Activated B cell treated with CpG ODN at 0.5 μM for 24 hours (primary cell): Measurements from ENCODE around the gene GPR62. TPM values are rescaled to one million over a fixed set of nuclear protein-coding genes. Genes with fewer than 3 reads are reported as not detected.

Experiments
- ATAC-seq: fragments of 200-7000 bp; cut with Tn5 transposase; one replicate; pipeline ENCODE4 v1.10.0; 2021; ENCODE audit warnings: low read depth, mild to moderate bottlenecking, moderate library complexity
- CTCF ChIA-PET: fragments of 350-600 bp; sonication (Branson Sonifier 250); formaldehyde crosslinking; loops from one replicate; lab custom pipeline; 2021; ENCODE audit warnings: antibody characterized with exemption; lab: Charles Lee
- POLR2A ChIA-PET: fragments of 350-600 bp; sonication (Branson Sonifier 250); formaldehyde crosslinking; loops from one replicate; lab custom pipeline; 2021; ENCODE audit warnings: antibody characterized with exemption; lab: Charles Lee
- DNase-seq: peaks from one replicate; pipeline ENCODE4 v3.0.0; 2022
- H3K27ac Mint-ChIP-seq: one replicate; pipeline ENCODE4 v1.8.0; 2020; ENCODE audit warnings: mixed read lengths
- H3K27me3 Mint-ChIP-seq: one replicate; pipeline ENCODE4 v1.8.0; 2021; ENCODE audit warnings: mixed read lengths
- H3K36me3 Mint-ChIP-seq: one replicate; pipeline ENCODE4 v1.8.0; 2021; ENCODE audit warnings: low read depth, mixed read lengths
- H3K4me1 Mint-ChIP-seq: one replicate; pipeline ENCODE4 v1.8.0; 2021; ENCODE audit warnings: mixed read lengths
- H3K4me3 Mint-ChIP-seq: one replicate; pipeline ENCODE4 v1.8.0; 2020; ENCODE audit warnings: mild to moderate bottlenecking, mixed read lengths
- H3K9me3 Mint-ChIP-seq: one replicate; pipeline ENCODE4 v1.8.0; 2020; ENCODE audit warnings: mixed read lengths
- CTCF ChIP-seq: fragments of 200-600 bp; IDR thresholded peaks from one replicate; pipeline ENCODE4 v1.8.0; 2022; ENCODE audit warnings: antibody characterized with exemption, mild to moderate bottlenecking
- intact Hi-C: fragments of 100-400 bp; cut with micrococcal nuclease; formaldehyde crosslinking; loops from one replicate; pipeline ENCODE4 v1.15.1; 2024
- total RNA-seq: library from RNA; stranded (reverse); gene quantifications from 2 replicates; pipeline ENCODE4 v1.2.3, GENCODE V29; 2022

The GPR62 gene
- total RNA-seq, 1 donor from 2014 or later, result not detected

- Mint-ChIP-seq H3K27me3 (no peaks in the 10 kb centered on the region), H3K27ac (peak within 1 kb of the TSS; percentile 91), H3K9me3 (no peaks in the 10 kb centered on the region), H3K4me3 (peak within 1 kb of the TSS; percentile 86), H3K36me3 (no peaks in the 10 kb centered on the region), H3K4me1 (peaks cover 23% of the 10 kb centered on the region)
- CTCF ChIA-PET, result interaction anchor here (0.6 to 3.4 kb wide), 8 partner anchors 8 to 162 kb away, joined by 3 to 25 read pairs (median 4); partner anchors contain the start of genes ABHD14A, ABHD14B, RPL29 and RRP9
- no peak for TF ChIP-seq CTCF
- intact Hi-C loops, result loop anchor here (1.0 to 10.0 kb wide), 6 partner anchors 9 to 552 kb away; partner anchors contain the start of genes ABHD14B, DUSP7, NISCH and NT5DC2
- POLR2A ChIA-PET, result interaction anchor here (0.5 to 5.7 kb wide), 12 partner anchors 9 to 297 kb away, joined by 3 to 58 read pairs (median 6); partner anchors contain the start of genes ABHD14A, ABHD14B, DUSP7 and PCBP4
- ATAC-seq (peak; percentile 79), DNase-seq (peak; percentile 70)
Observed at GRCh38 chr3:51982838-51983577, 27.8 kb downstream of the GPR62 start, which contains the start of gene ACY1. Gene ACY1 (plus strand): TSS chr3:51983535. CDS start chr3:51984065, 530 bp downstream.

GRCh38 chr3:51983578-51984268 is 28.5 kb downstream of the GPR62 start:
- peaks cover 23% of the 10 kb centered on the region for H3K4me1 Mint-ChIP-seq
- TF ChIP-seq CTCF, result no peak
- POLR2A ChIA-PET, result interaction anchor here (0.8 to 5.7 kb wide), 10 partner anchors 8 to 298 kb away, joined by 3 to 58 read pairs (median 8); partner anchors contain the start of genes ABHD14A, ABHD14B, DUSP7 and PCBP4
- H3K4me3 Mint-ChIP-seq, result peak overlapping the region; percentile 86
- CTCF ChIA-PET, result interaction anchor here (0.9 to 3.4 kb wide), 6 partner anchors 9 to 42 kb away, joined by 3 to 25 read pairs (median 4); partner anchors contain the start of genes ABHD14A, ABHD14B, RPL29 and RRP9
- H3K36me3 Mint-ChIP-seq, result no peaks in the 10 kb centered on the region
- intact Hi-C loops, result loop anchor here (1.0 to 10.0 kb wide), 6 partner anchors 9 to 551 kb away; partner anchors contain the start of genes ABHD14B, DUSP7, NISCH and NT5DC2
- H3K27me3 Mint-ChIP-seq, result no peaks in the 10 kb centered on the region
- ATAC-seq (no peak), DNase-seq (no peak)
- H3K9me3 Mint-ChIP-seq, result no peaks in the 10 kb centered on the region
- H3K27ac Mint-ChIP-seq, result peak overlapping the region; percentile 91

GRCh38 chr3:51984269-51984647 is 29.1 kb downstream of the GPR62 start:
- intact Hi-C loops, result loop anchor here (5.0 to 10.0 kb wide), 2 partner anchors 473 to 551 kb away; partner anchors contain the start of genes NISCH, NT5DC2 and UQCC5
- ChIA-PET CTCF (interaction anchor here (1.0 to 3.4 kb wide), 2 partner anchors 9 to 10 kb away, joined by 3 to 25 read pairs; partner anchors contain the start of genes ABHD14A and ABHD14B), POLR2A (interaction anchor here (1.1 to 5.7 kb wide), 4 partner anchors 8 to 241 kb away, joined by 3 to 58 read pairs (median 35); partner anchors contain the start of genes ABHD14A, ABHD14B, RPL29 and TLR9)
- H3K36me3 Mint-ChIP-seq, result no peaks in the 10 kb centered on the region
- ATAC-seq, result no peak
- no peaks in the 10 kb centered on the region for H3K27me3 Mint-ChIP-seq
- TF ChIP-seq CTCF, result no peak
- H3K4me1 Mint-ChIP-seq, result peaks cover 23% of the 10 kb centered on the region
- no peak overlapping the region for H3K27ac Mint-ChIP-seq
- no peaks in the 10 kb centered on the region for H3K9me3 Mint-ChIP-seq
- peak overlapping the region; percentile 50 for H3K4me3 Mint-ChIP-seq
- no peak for DNase-seq

- H3K4me3 Mint-ChIP-seq, result peak overlapping the region; percentile 8
- ChIA-PET CTCF (no interaction called here), POLR2A (interaction anchor here (0.6 to 4.5 kb wide), 4 partner anchors 10 to 97 kb away, joined by 4 to 58 read pairs (median 20); partner anchors contain the start of genes ABHD14A, ABHD14B and RPL29)
- intact Hi-C loops, result loop anchor here (10.0 kb wide), 1 partner anchor 550 kb away; the partner anchor contains the start of genes NT5DC2 and UQCC5
- H3K4me1 Mint-ChIP-seq, result peaks cover 23% of the 10 kb centered on the region
- H3K27ac Mint-ChIP-seq, result no peak overlapping the region
- H3K36me3 Mint-ChIP-seq, result no peaks in the 10 kb centered on the region
- DNase-seq, result no peak
- ATAC-seq, result no peak
- no peaks in the 10 kb centered on the region for H3K9me3 Mint-ChIP-seq
- TF ChIP-seq CTCF, result no peak
- no peaks in the 10 kb centered on the region for H3K27me3 Mint-ChIP-seq
Observed at GRCh38 chr3:51985063-51985462, 29.9 kb downstream of the GPR62 start.
